Hepatocyte (in vitro differentiated cells): ENCODE results near the gene CNRIP1.

Source experiments
- EZH2 ChIP-seq: fragments of 200-600 bp; sonication (generic); IDR thresholded peaks from 2 replicates; pipeline ENCODE4 v1.6.1; 2016; ENCODE audit warnings: antibody characterized with exemption, mild to moderate bottlenecking, borderline replicate concordance
- EZH2phosphoT487 ChIP-seq: fragments of 200-600 bp; sonication (generic); IDR thresholded peaks from one replicate; pipeline ENCODE4 v1.6.1; 2018; ENCODE audit warnings: antibody characterized with exemption, mild to moderate bottlenecking, low read depth, moderate library complexity; ENCODE audit not compliant: unreplicated experiment, severe bottlenecking
- TF ChIP-seq, protein P1 (sequence below): fragments of 200-600 bp; sonication (generic); IDR thresholded peaks from 2 replicates; pipeline ENCODE4 v1.5.1; 2016; ENCODE audit warnings: antibody characterized with exemption, mild to moderate bottlenecking; ENCODE audit not compliant: poor library complexity

DNA sequence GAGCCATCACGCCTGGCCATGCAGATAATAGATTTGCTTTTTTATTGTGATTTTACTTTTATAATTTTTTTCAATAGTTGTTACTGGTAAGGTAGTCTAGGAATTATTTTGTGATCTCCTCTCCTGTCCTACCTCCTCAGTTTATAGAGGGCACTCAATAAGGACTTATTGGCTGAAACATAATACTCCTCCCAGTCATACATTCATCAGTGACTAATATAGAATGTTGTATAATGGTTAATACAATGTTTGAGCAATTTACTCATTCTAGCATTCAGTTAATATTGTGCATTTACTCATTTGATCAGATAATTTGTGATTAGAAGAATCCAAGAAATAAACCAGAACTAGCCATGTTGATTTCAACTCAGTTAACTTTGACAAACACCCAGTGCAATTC lies 41.6 kb downstream of the CNRIP1 start:
- TF ChIP-seq, protein P1, sequence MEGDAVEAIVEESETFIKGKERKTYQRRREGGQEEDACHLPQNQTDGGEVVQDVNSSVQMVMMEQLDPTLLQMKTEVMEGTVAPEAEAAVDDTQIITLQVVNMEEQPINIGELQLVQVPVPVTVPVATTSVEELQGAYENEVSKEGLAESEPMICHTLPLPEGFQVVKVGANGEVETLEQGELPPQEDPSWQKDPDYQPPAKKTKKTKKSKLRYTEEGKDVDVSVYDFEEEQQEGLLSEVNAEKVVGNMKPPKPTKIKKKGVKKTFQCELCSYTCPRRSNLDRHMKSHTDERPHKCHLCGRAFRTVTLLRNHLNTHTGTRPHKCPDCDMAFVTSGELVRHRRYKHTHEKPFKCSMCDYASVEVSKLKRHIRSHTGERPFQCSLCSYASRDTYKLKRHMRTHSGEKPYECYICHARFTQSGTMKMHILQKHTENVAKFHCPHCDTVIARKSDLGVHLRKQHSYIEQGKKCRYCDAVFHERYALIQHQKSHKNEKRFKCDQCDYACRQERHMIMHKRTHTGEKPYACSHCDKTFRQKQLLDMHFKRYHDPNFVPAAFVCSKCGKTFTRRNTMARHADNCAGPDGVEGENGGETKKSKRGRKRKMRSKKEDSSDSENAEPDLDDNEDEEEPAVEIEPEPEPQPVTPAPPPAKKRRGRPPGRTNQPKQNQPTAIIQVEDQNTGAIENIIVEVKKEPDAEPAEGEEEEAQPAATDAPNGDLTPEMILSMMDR: no peak
- TF ChIP-seq EZH2 (no peak), EZH2phosphoT487 (no peak)
